Measurements from ENCODE around the gene TSSK2. TPM values are rescaled to one million over a fixed set of nuclear protein-coding genes. Genes with fewer than 3 reads are reported as not detected.

The TSSK2 gene
- total RNA-seq, 2 donors from 2014 or later: not detected

DNA sequence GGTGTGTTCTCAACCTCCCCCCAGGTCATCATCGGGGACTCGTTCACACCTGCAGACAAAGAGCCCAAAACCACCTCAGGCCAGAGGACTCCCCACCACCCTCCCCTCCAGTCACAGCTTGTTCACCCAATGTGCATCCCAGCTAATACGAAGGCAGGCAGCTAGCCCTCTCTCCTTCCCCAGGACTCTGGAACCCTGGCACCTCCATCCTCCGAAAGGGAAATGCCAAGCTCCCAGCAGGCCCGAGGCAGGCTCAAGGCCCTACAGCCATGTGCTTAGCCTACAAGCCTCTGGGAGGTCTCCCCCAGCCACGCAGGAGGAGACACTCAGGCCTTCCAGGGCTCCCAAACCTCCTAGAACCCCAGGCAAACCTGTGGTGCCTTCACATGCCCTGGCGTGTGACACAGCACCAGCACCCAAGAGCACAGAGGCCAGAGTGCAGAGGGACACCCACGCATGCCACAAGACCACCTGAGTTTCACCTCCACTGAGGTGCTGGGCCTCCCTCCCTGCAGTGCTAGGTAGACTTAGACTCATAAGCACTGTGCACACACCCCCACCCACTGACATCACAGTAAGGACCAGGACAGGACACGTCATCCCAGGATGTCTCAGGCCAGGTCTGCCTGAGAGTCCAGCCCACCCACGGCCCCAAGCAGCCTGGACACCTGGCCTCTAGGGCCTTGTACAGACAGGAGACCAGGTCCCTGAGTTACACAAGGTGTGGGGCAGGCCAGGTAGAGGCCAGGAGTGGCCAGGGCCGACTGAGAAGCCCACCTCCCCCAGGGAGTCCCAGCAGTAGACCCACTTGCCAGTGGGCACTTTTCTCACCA, 6.5 kb downstream of the TSSK2 start:
- no peaks in the 10 kb centered on the region for H3K4me1 Mint-ChIP-seq
- no peak for ATAC-seq (replicated peaks)
- H3K9me3 Mint-ChIP-seq: no peaks in the 10 kb centered on the region
- no peak overlapping the region for H3K4me3 Mint-ChIP-seq
- no peak overlapping the region for H3K27ac Mint-ChIP-seq
- peaks cover 66% of the 10 kb centered on the region for H3K36me3 Mint-ChIP-seq (ENCODE audit: low read depth)
- no peaks in the 10 kb centered on the region for H3K27me3 Mint-ChIP-seq

DNA sequence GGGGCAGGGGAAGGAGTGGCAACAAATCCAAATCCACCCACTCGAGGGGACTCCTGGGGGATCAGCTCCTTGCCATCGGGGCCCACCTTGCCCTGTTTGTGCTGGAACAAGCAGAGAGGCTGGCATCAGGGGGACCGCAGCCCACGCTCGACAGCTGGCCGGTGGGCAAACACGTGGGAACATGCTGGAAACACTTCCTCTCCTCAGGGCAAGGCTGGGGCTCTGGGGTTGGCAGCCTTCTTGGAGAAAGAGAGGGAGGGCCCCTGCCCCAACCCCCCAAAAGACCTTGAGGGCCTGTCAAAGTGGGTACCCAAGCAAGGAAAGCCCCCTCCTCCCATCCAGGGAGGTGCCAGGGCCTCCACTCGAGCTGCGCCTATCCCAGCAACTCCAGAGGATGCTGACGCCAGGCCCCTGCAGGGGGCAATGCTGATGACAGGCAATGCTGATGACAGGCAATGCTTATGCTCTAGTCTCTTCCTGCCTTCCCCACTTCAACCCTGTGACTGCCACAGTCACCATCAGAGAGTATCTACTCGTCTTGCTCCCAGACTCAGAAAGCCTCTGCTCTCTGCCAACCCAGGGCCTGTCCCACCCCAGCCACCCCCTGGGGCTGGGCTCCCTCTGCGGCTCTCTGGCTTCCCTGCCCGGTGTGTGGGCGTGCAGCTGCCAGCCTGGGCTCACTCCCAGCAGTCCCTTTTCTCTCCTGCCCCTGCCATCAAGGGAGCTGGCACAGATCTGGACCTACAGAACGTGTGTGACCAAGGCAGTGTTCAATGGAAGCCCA, 7.3 kb downstream of the TSSK2 start:
- Mint-ChIP-seq H3K36me3 (ENCODE audit: low read depth) (peaks cover 60% of the 10 kb centered on the region), H3K27me3 (no peaks in the 10 kb centered on the region), H3K4me3 (no peak overlapping the region), H3K4me1 (no peaks in the 10 kb centered on the region), H3K9me3 (no peaks in the 10 kb centered on the region), H3K27ac (no peak overlapping the region)
- ATAC-seq (replicated peaks): no peak

DNA sequence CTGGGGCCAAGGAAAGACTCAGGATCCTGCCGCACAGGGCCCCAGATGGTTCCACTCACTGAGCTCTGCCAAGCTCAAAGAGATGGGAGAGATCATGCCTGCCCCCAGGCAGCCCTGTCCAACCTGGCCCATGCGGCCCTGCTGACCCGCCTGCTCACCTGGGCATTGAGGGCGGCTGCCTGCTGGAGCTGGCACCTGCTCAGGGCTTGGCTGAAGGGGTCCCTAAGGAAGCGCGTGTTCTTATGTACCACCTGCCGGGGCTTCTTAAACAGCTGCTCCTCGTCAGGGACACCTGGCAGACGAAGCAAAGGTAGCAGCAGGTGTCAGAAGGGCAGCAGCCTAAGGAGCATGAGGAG, 7.9 kb downstream of the TSSK2 start:
- no peak overlapping the region for H3K4me3 Mint-ChIP-seq
- H3K9me3 Mint-ChIP-seq: no peaks in the 10 kb centered on the region
- peaks cover 3% of the 10 kb centered on the region for H3K4me1 Mint-ChIP-seq
- no peak for ATAC-seq (replicated peaks)
- H3K36me3 Mint-ChIP-seq (ENCODE audit: low read depth): peaks cover 59% of the 10 kb centered on the region
- no peaks in the 10 kb centered on the region for H3K27me3 Mint-ChIP-seq
- no peak overlapping the region for H3K27ac Mint-ChIP-seq

DNA sequence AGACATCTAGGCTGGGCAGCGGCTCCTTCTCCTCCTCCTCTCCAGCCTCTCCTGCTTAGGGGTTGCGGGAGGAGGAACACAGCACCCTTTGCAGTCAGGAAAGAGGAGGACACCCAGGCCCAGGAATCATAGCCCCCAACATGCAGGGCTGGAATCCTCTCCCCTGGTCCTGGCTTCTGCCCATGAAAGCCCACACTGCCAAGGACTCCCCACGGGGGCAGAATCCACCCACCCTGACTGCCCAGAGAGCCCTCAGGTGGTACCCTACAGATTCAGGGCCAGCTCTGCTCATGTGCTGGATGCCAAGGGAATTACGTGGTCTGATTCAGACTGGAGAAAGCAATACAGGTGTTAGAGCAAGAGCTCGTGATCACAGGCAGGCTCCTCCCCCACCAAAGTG, 8.9 kb downstream of the TSSK2 start:
- peaks cover 60% of the 10 kb centered on the region for H3K36me3 Mint-ChIP-seq (ENCODE audit: low read depth)
- H3K27me3 Mint-ChIP-seq: no peaks in the 10 kb centered on the region
- no peak overlapping the region for H3K4me3 Mint-ChIP-seq
- no peak overlapping the region for H3K27ac Mint-ChIP-seq
- no peaks in the 10 kb centered on the region for H3K9me3 Mint-ChIP-seq
- no peak for ATAC-seq (replicated peaks)
- H3K4me1 Mint-ChIP-seq: peaks cover 5% of the 10 kb centered on the region

DNA sequence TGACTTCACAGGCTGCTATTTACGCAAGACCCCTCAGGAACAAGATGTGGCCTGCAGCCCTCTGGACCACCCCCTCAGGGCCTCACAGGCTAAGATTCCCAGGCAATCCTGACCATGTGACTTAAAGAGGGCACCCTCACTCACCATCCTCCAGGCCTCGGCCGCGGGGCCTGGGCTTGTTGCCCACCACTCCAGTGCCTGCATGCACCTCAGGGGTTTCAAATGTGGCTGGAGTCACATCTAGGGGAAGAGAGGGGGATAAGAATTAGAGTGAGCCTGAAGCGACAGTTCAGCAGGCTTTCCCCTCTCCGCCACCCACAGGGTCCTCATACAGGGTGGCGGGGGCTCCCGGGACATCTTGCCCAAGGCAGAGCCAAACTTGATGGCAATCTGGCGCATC, 11.3 kb downstream of the TSSK2 start:
- Mint-ChIP-seq H3K4me1 (peaks cover 5% of the 10 kb centered on the region), H3K27me3 (no peaks in the 10 kb centered on the region), H3K36me3 (ENCODE audit: low read depth) (peaks cover 42% of the 10 kb centered on the region), H3K27ac (no peak overlapping the region), H3K4me3 (peak overlapping the region; percentile 21), H3K9me3 (no peaks in the 10 kb centered on the region)
- ATAC-seq (replicated peaks): no peak

DNA sequence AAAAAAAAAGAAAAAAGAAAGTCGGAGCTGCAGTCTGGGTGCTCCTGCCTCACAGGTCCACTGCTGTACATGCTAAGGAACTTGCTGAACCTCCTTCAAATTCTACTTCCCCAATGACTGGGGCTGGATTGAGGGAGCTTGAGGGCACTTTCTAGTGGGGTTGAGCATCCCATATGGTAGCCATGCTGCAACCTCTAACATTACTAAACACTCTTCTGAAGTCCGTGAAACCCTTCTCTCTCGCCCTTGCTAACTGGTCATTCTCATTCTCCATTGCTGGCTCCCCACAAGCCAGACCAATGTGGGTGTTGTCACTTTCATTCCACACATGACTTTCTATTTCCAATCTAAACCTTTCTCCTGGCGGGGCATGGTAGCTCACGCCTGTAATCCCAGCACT, 12.1 kb downstream of the TSSK2 start:
- Mint-ChIP-seq H3K36me3 (ENCODE audit: low read depth) (peaks cover 42% of the 10 kb centered on the region), H3K4me3 (peak overlapping the region; percentile 96), H3K4me1 (peaks cover 5% of the 10 kb centered on the region), H3K27ac (no peak overlapping the region), H3K27me3 (no peaks in the 10 kb centered on the region), H3K9me3 (no peaks in the 10 kb centered on the region)
- no peak for ATAC-seq (replicated peaks)

DNA sequence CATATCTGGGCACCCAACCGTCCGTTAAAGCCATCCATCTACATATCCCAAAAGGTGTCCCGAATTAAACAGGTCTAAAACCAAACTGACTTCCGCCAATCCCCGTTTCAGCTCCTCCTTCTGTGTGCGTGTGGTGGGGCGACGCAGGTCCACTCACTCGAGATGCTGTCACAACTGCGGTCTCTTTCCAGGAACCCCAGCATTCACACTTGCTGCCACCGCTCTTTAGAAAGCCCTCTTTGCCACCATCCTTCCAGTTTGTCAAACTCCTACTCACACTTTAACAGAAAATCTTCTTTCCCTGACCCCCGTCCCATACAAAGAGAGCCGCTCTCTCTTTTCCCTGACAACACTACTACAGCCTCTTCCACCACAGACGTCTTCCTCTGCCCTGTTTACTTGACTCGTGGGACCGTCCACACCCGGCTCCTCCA, 12.9 kb downstream of the TSSK2 start:
- Mint-ChIP-seq H3K36me3 (ENCODE audit: low read depth) (peaks cover 39% of the 10 kb centered on the region), H3K4me1 (peaks cover 5% of the 10 kb centered on the region), H3K9me3 (no peaks in the 10 kb centered on the region), H3K27ac (peak overlapping the region; percentile 97), H3K27me3 (no peaks in the 10 kb centered on the region), H3K4me3 (peak overlapping the region; percentile 96)
- ATAC-seq (replicated peaks): peak; percentile 40

DNA sequence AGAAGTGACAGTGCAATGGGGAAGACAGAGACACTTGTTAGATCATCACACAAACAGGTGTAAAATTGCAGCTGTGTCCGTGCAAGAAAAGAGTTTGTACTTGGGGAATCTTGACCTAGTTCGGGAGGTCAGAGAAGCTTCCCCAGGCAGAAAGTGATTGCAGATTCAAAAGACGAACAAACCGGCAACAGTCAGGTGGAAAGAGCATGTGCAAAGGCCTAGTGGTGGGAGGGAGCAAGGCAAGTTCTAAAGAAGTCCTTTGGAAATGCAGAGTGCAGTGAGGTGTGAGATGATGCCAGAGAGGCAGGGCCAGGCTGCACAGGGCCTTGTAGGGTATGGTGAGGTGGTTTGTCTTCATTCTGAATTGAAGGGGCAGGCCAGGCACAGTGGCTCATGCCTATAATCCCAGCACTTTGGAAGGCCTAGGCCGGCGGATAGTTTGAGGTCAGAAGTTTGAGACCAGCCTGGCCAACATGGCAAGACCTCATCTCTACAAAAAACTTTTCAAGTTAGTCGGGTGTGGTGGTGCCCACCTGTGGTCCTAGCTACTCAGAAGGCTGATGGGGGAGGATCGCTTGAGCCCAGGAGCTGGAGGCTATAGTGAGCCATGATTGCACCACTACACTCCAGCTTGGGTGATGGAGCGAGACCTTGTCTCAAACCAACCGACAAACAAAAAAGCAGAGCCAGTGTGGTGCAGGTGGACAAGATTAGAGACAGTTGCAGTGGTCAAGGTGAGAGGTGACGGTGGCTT, 15.3 kb downstream of the TSSK2 start:
- Mint-ChIP-seq H3K4me3 (no peak overlapping the region), H3K36me3 (ENCODE audit: low read depth) (peaks cover 25% of the 10 kb centered on the region), H3K27ac (no peak overlapping the region), H3K27me3 (peaks cover 7% of the 10 kb centered on the region), H3K4me1 (peaks cover 9% of the 10 kb centered on the region), H3K9me3 (no peaks in the 10 kb centered on the region)
- ATAC-seq (replicated peaks): no peak

DNA sequence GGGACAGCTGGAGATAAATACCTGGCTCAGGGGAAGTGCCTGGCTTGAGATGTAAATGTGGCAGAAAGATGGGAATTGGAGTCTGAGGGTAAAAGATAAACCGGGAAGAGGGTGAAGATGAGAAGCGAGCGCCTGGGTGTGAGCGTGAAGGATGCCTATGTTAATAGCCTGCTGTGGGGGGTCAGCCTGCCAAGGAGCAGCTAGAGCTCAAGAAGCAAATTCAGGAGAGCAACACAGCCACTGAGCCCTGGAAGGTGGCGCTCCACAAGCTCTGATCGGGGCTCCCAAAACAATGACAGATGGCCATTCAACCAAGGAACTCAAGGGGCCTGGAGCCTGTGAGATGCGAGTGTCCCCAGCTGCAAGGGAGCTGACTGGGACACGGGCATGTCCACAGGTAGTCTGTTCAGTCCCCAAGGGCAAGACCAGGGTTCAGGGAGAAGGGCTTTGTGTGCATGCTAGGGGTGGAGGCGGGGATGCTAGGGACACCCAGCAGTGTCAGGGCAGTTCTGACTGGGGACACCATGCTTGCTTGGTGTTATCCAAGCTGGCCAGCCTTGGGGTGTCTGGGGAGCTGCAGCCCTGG, 16.2 kb downstream of the TSSK2 start:
- peaks cover 9% of the 10 kb centered on the region for H3K4me1 Mint-ChIP-seq
- H3K4me3 Mint-ChIP-seq: no peak overlapping the region
- no peak for ATAC-seq (replicated peaks)
- peaks cover 23% of the 10 kb centered on the region for H3K36me3 Mint-ChIP-seq (ENCODE audit: low read depth)
- H3K9me3 Mint-ChIP-seq: no peaks in the 10 kb centered on the region
- peaks cover 14% of the 10 kb centered on the region for H3K27me3 Mint-ChIP-seq
- H3K27ac Mint-ChIP-seq: no peak overlapping the region

DNA sequence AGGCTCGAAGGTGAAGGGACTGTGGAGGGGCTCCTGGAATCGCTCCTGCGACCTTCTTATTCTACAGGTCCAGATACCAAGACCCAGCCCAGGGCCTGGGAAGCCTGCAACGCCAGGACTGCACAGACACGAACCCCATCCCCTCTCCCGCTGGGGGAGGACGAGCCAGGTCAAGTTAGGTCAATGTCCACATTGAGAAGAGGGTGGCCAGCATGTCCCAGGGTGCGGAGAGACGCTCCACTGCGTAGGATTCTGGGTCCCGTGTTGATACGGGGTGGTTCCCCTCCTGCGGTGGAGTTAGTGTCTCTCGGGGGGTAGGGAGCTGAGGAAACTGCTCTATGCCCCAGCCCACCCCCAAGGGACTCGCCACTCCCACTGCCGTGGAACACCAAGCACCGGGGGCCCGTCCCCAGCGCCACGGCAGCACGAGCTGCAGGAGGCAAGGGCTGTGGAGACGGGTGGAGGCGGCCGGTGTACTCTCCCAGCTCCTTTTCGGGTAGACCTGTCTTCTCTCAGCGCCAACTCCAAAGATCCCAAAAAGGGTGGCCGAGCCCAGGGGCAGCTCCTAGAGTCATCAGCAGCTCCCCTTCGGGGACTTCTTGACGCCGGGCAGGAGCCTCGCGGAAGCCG, 17.4 kb downstream of the TSSK2 start:
- ATAC-seq (replicated peaks): no peak
- no peak overlapping the region for H3K27ac Mint-ChIP-seq
- H3K4me3 Mint-ChIP-seq: peak overlapping the region; percentile 48
- peaks cover 11% of the 10 kb centered on the region for H3K4me1 Mint-ChIP-seq
- peaks cover 20% of the 10 kb centered on the region for H3K27me3 Mint-ChIP-seq
- peaks cover 23% of the 10 kb centered on the region for H3K36me3 Mint-ChIP-seq (ENCODE audit: low read depth)
- no peaks in the 10 kb centered on the region for H3K9me3 Mint-ChIP-seq

DNA sequence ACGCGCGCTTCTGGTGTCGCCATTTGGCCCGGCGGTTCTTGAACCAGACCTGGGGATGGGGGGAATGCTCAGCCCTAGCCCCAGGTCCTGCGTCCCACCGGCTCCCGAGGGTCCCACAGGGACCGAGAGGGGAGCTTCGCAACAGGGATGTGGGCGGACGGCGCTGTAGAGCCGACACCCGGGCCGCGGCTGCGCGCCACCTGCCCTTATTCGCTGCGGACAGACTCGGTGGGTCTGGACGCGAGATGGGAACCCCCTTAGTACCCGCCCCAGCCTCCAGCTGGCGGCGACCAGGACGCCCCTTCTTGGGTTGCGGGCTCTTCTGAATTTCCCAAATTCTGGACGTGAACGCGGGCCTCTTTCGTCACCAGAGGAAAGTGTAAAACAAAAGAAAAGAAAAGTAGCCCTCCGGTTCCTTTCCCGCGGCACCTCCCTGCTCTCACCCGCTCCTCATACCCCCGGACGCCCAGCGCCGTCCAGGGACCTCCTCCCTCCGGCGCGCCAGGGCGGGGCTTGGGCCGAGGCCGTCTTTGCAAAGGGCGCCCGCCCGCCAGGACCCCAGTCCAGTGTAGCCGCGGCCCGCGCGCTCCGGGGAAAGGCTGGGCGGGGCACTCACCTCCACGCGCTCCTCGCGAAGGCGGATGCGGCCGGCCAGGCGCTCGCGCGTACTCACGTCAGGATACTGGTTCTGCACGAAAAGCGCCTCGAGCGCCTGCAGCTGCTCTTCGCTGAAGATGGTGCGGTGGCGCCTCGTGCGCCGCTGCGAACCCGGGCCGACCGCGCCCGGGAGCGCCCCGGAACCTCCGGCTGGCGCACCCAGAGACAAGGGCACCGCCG, 18.2 kb downstream of the TSSK2 start:
- Mint-ChIP-seq H3K9me3 (no peaks in the 10 kb centered on the region), H3K4me1 (peaks cover 9% of the 10 kb centered on the region)

DNA sequence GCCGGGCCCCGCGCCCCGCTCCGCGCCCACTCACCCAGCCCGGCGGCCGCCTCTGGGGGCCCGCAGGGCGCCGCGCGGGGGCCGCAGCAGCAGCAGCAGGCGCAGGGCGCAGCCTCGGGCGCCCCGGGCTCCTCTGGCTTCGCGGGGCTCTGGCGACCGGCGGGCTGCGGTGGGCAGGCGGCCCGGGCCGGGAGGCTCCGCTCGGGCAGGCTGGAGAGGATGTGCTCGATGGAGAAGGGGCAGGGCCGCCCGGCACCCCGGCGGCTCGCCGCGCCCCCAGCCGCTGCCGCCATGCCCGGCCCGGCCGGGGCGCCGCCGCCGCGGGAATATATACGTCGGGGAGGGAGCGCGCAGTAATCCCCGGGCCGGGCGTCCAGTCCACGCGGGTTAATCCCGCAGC, 18.9 kb downstream of the TSSK2 start, which contains the start of gene GSC2:
GSC2 (minus strand) TSS at position 302 of the 400 bp plus-strand sequence; CDS start at position 293, 9 bp downstream.
- no peak for ATAC-seq (replicated peaks)
- H3K36me3 Mint-ChIP-seq (ENCODE audit: low read depth): peaks cover 14% of the 10 kb centered on the region
- no peak within 1 kb of the TSS for H3K27ac Mint-ChIP-seq
- no peaks in the 10 kb centered on the region for H3K9me3 Mint-ChIP-seq
- H3K27me3 Mint-ChIP-seq: peaks cover 26% of the 10 kb centered on the region
- peak within 1 kb of the TSS; percentile 66 for H3K4me3 Mint-ChIP-seq
- H3K4me1 Mint-ChIP-seq: peaks cover 9% of the 10 kb centered on the region

More for the DNA sequence above, 18.2 kb downstream of the TSSK2 start:
- H3K36me3 Mint-ChIP-seq (ENCODE audit: low read depth): peaks cover 18% of the 10 kb centered on the region
- no peak for ATAC-seq (replicated peaks)
- H3K27me3 Mint-ChIP-seq: peaks cover 24% of the 10 kb centered on the region
- H3K4me3 Mint-ChIP-seq: peak overlapping the region; percentile 48
- no peak overlapping the region for H3K27ac Mint-ChIP-seq

Data from activated T-helper 17 cell treated with anti-CD3 and anti-CD28 coated beads, Interleukin-2, amount 50 U/mL, for 72 hours (primary cell).